SJCRH30 (cell line): ENCODE results near the gene C1S. TPM values are rescaled to one million over a fixed set of nuclear protein-coding genes. Genes with fewer than 3 reads are reported as not detected.

ENCODE experiments used
- DNase-seq, 2 experiments: peaks; one replicate each; pipeline ENCODE4 v3.0.0-alpha.2; 2015 to 2020
- H3K27ac ChIP-seq: fragments of 250-450 bp; sonication (Bioruptor Pico); 2 replicates; pipeline ENCODE4 v1.5.1; 2020; ENCODE audit warnings: mild to moderate bottlenecking, moderate library complexity
- H3K27me3 ChIP-seq: fragments of 250-450 bp; sonication (Bioruptor Pico); 2 replicates; pipeline ENCODE4 v1.5.1; 2020; ENCODE audit warnings: mild to moderate bottlenecking, moderate library complexity
- H3K36me3 ChIP-seq: fragments of 250-450 bp; sonication (Bioruptor Pico); 2 replicates; pipeline ENCODE4 v1.5.1; 2020; ENCODE audit warnings: mild to moderate bottlenecking, moderate library complexity
- H3K4me1 ChIP-seq: fragments of 250-450 bp; sonication (Bioruptor Pico); 2 replicates; pipeline ENCODE4 v1.5.1; 2020; ENCODE audit warnings: mild to moderate bottlenecking, moderate library complexity
- H3K4me3 ChIP-seq: fragments of 250-450 bp; sonication (Bioruptor Pico); 2 replicates; pipeline ENCODE4 v1.5.1; 2020; ENCODE audit warnings: mild to moderate bottlenecking, moderate library complexity
- H3K9me3 ChIP-seq: fragments of 250-450 bp; sonication (Bioruptor Pico); replicated peaks from 2 replicates; pipeline ENCODE4 v1.5.1; 2020; ENCODE audit warnings: mild to moderate bottlenecking, moderate library complexity
- total RNA-seq: library from RNA; depleted of rRNA; stranded (reverse); fragments of >200 nt; shearing (Covaris generic); gene quantifications from 2 replicates; pipeline ENCODE4 v1.2.3, GENCODE V29; 2014

Gene C1S
- total RNA-seq, 1 experiment from 2014 or later, result 0.61 TPM

GRCh38 chr12:7076493-7076892 is 16.0 kb downstream of the C1S start:
- no peaks in the 10 kb centered on the region; the same call in 1 of the 2 replicates for H3K9me3 ChIP-seq
- H3K4me3 ChIP-seq, result no peak overlapping the region
- no peak overlapping the region for H3K27ac ChIP-seq
- H3K27me3 ChIP-seq, result peaks cover 13% of the 10 kb centered on the region; the same call in 1 of the 2 replicates
- no peaks in the 10 kb centered on the region for H3K36me3 ChIP-seq
- DNase-seq, result no peak
- no peaks in the 10 kb centered on the region; the same call in 1 of the 2 replicates for H3K4me1 ChIP-seq

- no peak overlapping the region for H3K27ac ChIP-seq
- no peaks in the 10 kb centered on the region for H3K9me3 ChIP-seq
- no peaks in the 10 kb centered on the region; the same call in 1 of the 2 replicates for H3K4me1 ChIP-seq
- H3K36me3 ChIP-seq, result no peaks in the 10 kb centered on the region
- H3K4me3 ChIP-seq, result no peak overlapping the region
- peaks cover 8% of the 10 kb centered on the region; the same call in 1 of the 2 replicates for H3K27me3 ChIP-seq
- no peak for DNase-seq
These were observed 17.6 kb downstream of the C1S start for GRCh38 chr12:7078163-7078562.

GRCh38 chr12:7079826-7080125 is 19.3 kb downstream of the C1S start:
- no peaks in the 10 kb centered on the region; the same call in 1 of the 2 replicates for H3K4me1 ChIP-seq
- no peak overlapping the region for H3K27ac ChIP-seq
- H3K27me3 ChIP-seq, result 0 out of 2 replicates have a peak, but pooled peaks cover 2% of the 10 kb centered on the region
- H3K9me3 ChIP-seq, result no peaks in the 10 kb centered on the region
- DNase-seq, result no peak
- H3K36me3 ChIP-seq, result no peaks in the 10 kb centered on the region
- no peak overlapping the region for H3K4me3 ChIP-seq

GRCh38 chr12:7081037-7081436 is 20.5 kb downstream of the C1S start:
- no peaks in the 10 kb centered on the region for H3K27me3 ChIP-seq
- H3K9me3 ChIP-seq, result no peaks in the 10 kb centered on the region
- no peak for DNase-seq
- no peak overlapping the region for H3K4me3 ChIP-seq
- no peaks in the 10 kb centered on the region for H3K36me3 ChIP-seq
- H3K27ac ChIP-seq, result no peak overlapping the region
- no peaks in the 10 kb centered on the region; the same call in 1 of the 2 replicates for H3K4me1 ChIP-seq

- Histone ChIP-seq H3K36me3 (no peaks in the 10 kb centered on the region), H3K27ac (no peak overlapping the region), H3K9me3 (no peaks in the 10 kb centered on the region), H3K4me1 (no peaks in the 10 kb centered on the region; the same call in 1 of the 2 replicates), H3K4me3 (no peak overlapping the region), H3K27me3 (no peaks in the 10 kb centered on the region)
- no peak for DNase-seq
These were observed 22.6 kb downstream of the C1S start for GRCh38 chr12:7083125-7083524.

GRCh38 chr12:7089196-7089871 is 28.8 kb downstream of the C1S start:
- Histone ChIP-seq H3K9me3 (no peaks in the 10 kb centered on the region), H3K27ac (no peak overlapping the region), H3K4me3 (no peak overlapping the region), H3K4me1 (no peaks in the 10 kb centered on the region), H3K27me3 (peaks cover 4% of the 10 kb centered on the region; the same call in 1 of the 2 replicates), H3K36me3 (no peaks in the 10 kb centered on the region)
- DNase-seq, result no peak

GRCh38 chr12:7090222-7090998 is 29.9 kb downstream of the C1S start:
- no peaks in the 10 kb centered on the region for H3K36me3 ChIP-seq
- no peaks in the 10 kb centered on the region for H3K4me1 ChIP-seq
- no peak overlapping the region for H3K4me3 ChIP-seq
- H3K27ac ChIP-seq, result no peak overlapping the region
- H3K9me3 ChIP-seq, result no peaks in the 10 kb centered on the region
- peak; percentile 30 to 49 for DNase-seq
- H3K27me3 ChIP-seq, result peaks cover 4% of the 10 kb centered on the region; the same call in 1 of the 2 replicates

GRCh38 chr12:7091171-7091570 is 30.7 kb downstream of the C1S start:
- H3K27me3 ChIP-seq, result peaks cover 4% of the 10 kb centered on the region; the same call in 1 of the 2 replicates
- no peak overlapping the region for H3K27ac ChIP-seq
- H3K36me3 ChIP-seq, result no peaks in the 10 kb centered on the region
- no peaks in the 10 kb centered on the region for H3K9me3 ChIP-seq
- no peaks in the 10 kb centered on the region for H3K4me1 ChIP-seq
- H3K4me3 ChIP-seq, result no peak overlapping the region
- no peak for DNase-seq

- DNase-seq, result no peak
- H3K9me3 ChIP-seq, result no peaks in the 10 kb centered on the region
- no peak overlapping the region for H3K27ac ChIP-seq
- no peaks in the 10 kb centered on the region for H3K4me1 ChIP-seq
- H3K36me3 ChIP-seq, result no peaks in the 10 kb centered on the region
- no peak overlapping the region for H3K4me3 ChIP-seq
- peaks cover 5% of the 10 kb centered on the region for H3K27me3 ChIP-seq
These were observed 31.2 kb downstream of the C1S start for GRCh38 chr12:7091660-7092228.

- no peaks in the 10 kb centered on the region for H3K9me3 ChIP-seq
- H3K27me3 ChIP-seq, result peaks cover 7% of the 10 kb centered on the region
- DNase-seq, result peak; percentile 61 to 77
- peak within 1 kb of the TSS; percentile 42 for H3K4me3 ChIP-seq
- H3K36me3 ChIP-seq, result no peaks in the 10 kb centered on the region
- H3K27ac ChIP-seq, result no peak within 1 kb of the TSS
- H3K4me1 ChIP-seq, result peaks cover 1% of the 10 kb centered on the region; the same call in 1 of the 2 replicates
These were observed 31.9 kb downstream of the C1S start, which contains the start of gene C1R for GRCh38 chr12:7092229-7092985. Gene C1R, minus strand, starts transcription at chr12:7092445. Its CDS starts 57 bp downstream, at chr12:7092388.

GRCh38 chr12:7092986-7093460 is 32.5 kb downstream of the C1S start:
- DNase-seq, result no peak
- no peaks in the 10 kb centered on the region for H3K9me3 ChIP-seq
- H3K4me1 ChIP-seq, result peaks cover 5% of the 10 kb centered on the region; the same call in 1 of the 2 replicates
- H3K27ac ChIP-seq, result no peak overlapping the region
- no peaks in the 10 kb centered on the region for H3K36me3 ChIP-seq
- no peak overlapping the region for H3K4me3 ChIP-seq
- peaks cover 7% of the 10 kb centered on the region for H3K27me3 ChIP-seq

- Histone ChIP-seq H3K36me3 (no peaks in the 10 kb centered on the region), H3K9me3 (no peaks in the 10 kb centered on the region), H3K27ac (no peak overlapping the region), H3K27me3 (peaks cover 7% of the 10 kb centered on the region), H3K4me1 (peaks cover 5% of the 10 kb centered on the region; the same call in 1 of the 2 replicates), H3K4me3 (no peak overlapping the region)
- DNase-seq, result no peak
These were observed 33.0 kb downstream of the C1S start for GRCh38 chr12:7093486-7093885.

GRCh38 chr12:7093892-7094291 is 33.4 kb downstream of the C1S start:
- Histone ChIP-seq H3K27me3 (peaks cover 7% of the 10 kb centered on the region), H3K27ac (no peak overlapping the region), H3K4me1 (peaks cover 5% of the 10 kb centered on the region; the same call in 1 of the 2 replicates), H3K36me3 (no peaks in the 10 kb centered on the region), H3K4me3 (no peak overlapping the region), H3K9me3 (no peaks in the 10 kb centered on the region)
- DNase-seq, result no peak
